CD4-positive, alpha-beta T cell (primary cell): ENCODE results near the gene KCND3. TPM values are rescaled to one million over a fixed set of nuclear protein-coding genes. Genes with fewer than 3 reads are reported as not detected.

Experiments used
- ATAC-seq: fragments of 200-7000 bp; cut with Tn5 transposase; one replicate; pipeline ENCODE4 v1.10.0; 2022; ENCODE audit warnings: mild to moderate bottlenecking; ENCODE audit not compliant: poor library complexity
- CTCF ChIA-PET: fragments of 350-600 bp; sonication (Branson Sonifier 250); formaldehyde crosslinking; loops from one replicate; lab custom pipeline; 2021; ENCODE audit warnings: antibody characterized with exemption, inconsistent platforms; lab: Charles Lee
- POLR2A ChIA-PET: fragments of 350-600 bp; sonication (Branson Sonifier 250); formaldehyde crosslinking; loops from one replicate; lab custom pipeline; 2021; ENCODE audit warnings: antibody characterized with exemption, inconsistent platforms; lab: Charles Lee
- DNase-seq, 14 experiments: peaks; one replicate each; pipeline ENCODE4 v3.0.0-alpha.2; 2013 to 2020; ENCODE audit warnings: mixed read lengths in 2 of 14
- H3K27ac ChIP-seq, 2 donors: one replicate each; pipeline versions ENCODE4 v1.5.1 to v1.7.0; 2013; ENCODE audit warnings: low read length in 2 of 2, low read depth in 1 of 2, mild to moderate bottlenecking in 1 of 2
- H3K27me3 ChIP-seq, 2 experiments: 1 replicate in 1 of 2; 2 replicates in 1 of 2; pipeline versions ENCODE4 v1.6.1 to v1.7.0; 2013; ENCODE audit warnings: low read length in 2 of 2, control low read depth in 1 of 2, mild to moderate bottlenecking in 1 of 2, moderate library complexity in 1 of 2; ENCODE audit not compliant: insufficient read depth in 2 of 2, control insufficient read depth in 1 of 2
- H3K36me3 ChIP-seq: one replicate; pipeline ENCODE4 v1.6.1; 2013; ENCODE audit warnings: low read length, control low read depth; ENCODE audit not compliant: insufficient read depth
- H3K4me1 ChIP-seq: one replicate; pipeline ENCODE4 v1.6.1; 2013; ENCODE audit warnings: low read length, control low read depth; ENCODE audit not compliant: insufficient read depth
- H3K4me3 ChIP-seq: one replicate; pipeline ENCODE4 v1.5.1; 2013; ENCODE audit warnings: mild to moderate bottlenecking, low read length, moderate library complexity
- H3K9me3 ChIP-seq, 2 experiments: 1 replicate in 1 of 2; 2 replicates in 1 of 2; pipeline versions ENCODE4 v1.6.1 to v1.7.0; 2013; ENCODE audit warnings: low read length in 2 of 2, mild to moderate bottlenecking in 2 of 2, control low read depth in 1 of 2, moderate library complexity in 1 of 2; ENCODE audit not compliant: control insufficient read depth in 1 of 2, insufficient read depth in 1 of 2
- H3K27ac Mint-ChIP-seq: one replicate; pipeline ENCODE4 v1.8.0; 2020; ENCODE audit warnings: mixed read lengths
- H3K27me3 Mint-ChIP-seq: one replicate; pipeline ENCODE4 v1.8.0; 2021; ENCODE audit warnings: mixed read lengths
- H3K36me3 Mint-ChIP-seq: one replicate; pipeline ENCODE4 v1.8.0; 2021; ENCODE audit warnings: low read depth, mixed read lengths
- H3K4me1 Mint-ChIP-seq: one replicate; pipeline ENCODE4 v1.8.0; 2021; ENCODE audit warnings: low read depth, mixed read lengths
- H3K4me3 Mint-ChIP-seq: one replicate; pipeline ENCODE4 v1.8.0; 2020; ENCODE audit warnings: mild to moderate bottlenecking, mixed read lengths
- H3K9me3 Mint-ChIP-seq: one replicate; pipeline ENCODE4 v1.8.0; 2020; ENCODE audit warnings: mixed read lengths
- CTCF ChIP-seq: fragments of 200-600 bp; IDR thresholded peaks from one replicate; pipeline ENCODE4 v1.8.0; 2022; ENCODE audit warnings: antibody characterized with exemption, mild to moderate bottlenecking
- intact Hi-C, 2 experiments: fragments of 100-400 bp; cut with DNase I in 1 of 2; cut with micrococcal nuclease in 1 of 2; formaldehyde crosslinking; loops; one replicate each; pipeline versions ENCODE4 v1.15.1 to v1.9.0; 2023 to 2025; cut with DNase I, micrococcal nuclease
- total RNA-seq, 174 experiments: library from RNA in 2 of 174; stranded (reverse) in 2 of 174; gene quantifications; one replicate each; pipeline ENCODE4 v1.2.3 and lab custom pipeline; 2021 to 2026

Gene KCND3
- total RNA-seq, 2 experiments from 2014 or later, result 0.05 TPM; not detected in 1

GRCh38 chr1:111963985-111964738 lies 25.3 kb downstream of the KCND3 start:
- ChIA-PET POLR2A (no interaction called here), CTCF (no interaction called here)
- H3K27me3 Mint-ChIP-seq, result peaks cover 56% of the 10 kb centered on the region
- Histone ChIP-seq H3K27ac (no peak overlapping the region), H3K27me3 (peaks cover 4 to 28% of the 10 kb centered on the region in 2 experiments), H3K36me3 (no peaks in the 10 kb centered on the region), H3K4me3 (no peak overlapping the region), H3K9me3 (peaks cover 0 to 3% of the 10 kb centered on the region in 2 experiments), H3K4me1 (no peaks in the 10 kb centered on the region)
- DNase-seq (no peak), ATAC-seq (no peak)
- intact Hi-C loops, result no loop called here
- no peak overlapping the region for H3K4me3 Mint-ChIP-seq
- H3K4me1 Mint-ChIP-seq, result no peaks in the 10 kb centered on the region
- H3K9me3 Mint-ChIP-seq, result no peaks in the 10 kb centered on the region
- no peak overlapping the region for H3K27ac Mint-ChIP-seq
- TF ChIP-seq CTCF, result no peak
- no peaks in the 10 kb centered on the region for H3K36me3 Mint-ChIP-seq

GRCh38 chr1:111961773-111962565 lies 27.5 kb downstream of the KCND3 start:
- intact Hi-C loops, result no loop called here
- Histone ChIP-seq H3K36me3 (no peaks in the 10 kb centered on the region), H3K4me3 (no peak overlapping the region), H3K4me1 (no peaks in the 10 kb centered on the region), H3K9me3 (peaks cover 0 to 3% of the 10 kb centered on the region in 2 experiments), H3K27ac (no peak overlapping the region), H3K27me3 (peaks cover 2 to 25% of the 10 kb centered on the region in 2 experiments)
- TF ChIP-seq CTCF, result no peak
- DNase-seq (no peak), ATAC-seq (no peak)
- CTCF ChIA-PET, result no interaction called here
- no peaks in the 10 kb centered on the region for H3K4me1 Mint-ChIP-seq
- no peak overlapping the region for H3K27ac Mint-ChIP-seq
- no peaks in the 10 kb centered on the region for H3K36me3 Mint-ChIP-seq
- H3K9me3 Mint-ChIP-seq, result no peaks in the 10 kb centered on the region
- H3K27me3 Mint-ChIP-seq, result peaks cover 54% of the 10 kb centered on the region
- no peak overlapping the region for H3K4me3 Mint-ChIP-seq
- POLR2A ChIA-PET, result no interaction called here

- Histone ChIP-seq H3K36me3 (no peaks in the 10 kb centered on the region), H3K27ac (no peak overlapping the region), H3K27me3 (peaks cover 2 to 25% of the 10 kb centered on the region in 2 experiments), H3K9me3 (peaks cover 0 to 3% of the 10 kb centered on the region in 2 experiments), H3K4me1 (no peaks in the 10 kb centered on the region), H3K4me3 (no peak overlapping the region)
- TF ChIP-seq CTCF, result no peak
- POLR2A ChIA-PET, result no interaction called here
- Mint-ChIP-seq H3K27me3 (peaks cover 51% of the 10 kb centered on the region), H3K4me1 (no peaks in the 10 kb centered on the region), H3K27ac (no peak overlapping the region), H3K9me3 (no peaks in the 10 kb centered on the region), H3K4me3 (no peak overlapping the region), H3K36me3 (no peaks in the 10 kb centered on the region)
- ATAC-seq, result no peak
- intact Hi-C loops, result no loop called here
- CTCF ChIA-PET, result no interaction called here
- no peak for DNase-seq
Measured at GRCh38 chr1:111961016-111961415, 28.5 kb downstream of the KCND3 start.
